ENCODE results near the gene BLOC1S1. TPM values are rescaled to one million over a fixed set of nuclear protein-coding genes. Genes with fewer than 3 reads are reported as not detected.
A peak's percentile ranks its signal among the peaks of the same experiment; 100 is the strongest.

Gene BLOC1S1
- total RNA-seq, 4 donors from 2014 or later: 72.6 to 332 (median 248) TPM

GRCh38 chr12:55741931-55742680 is 26.3 kb downstream of the BLOC1S1 start:
- DNase-seq: no peak
- H3K36me3 ChIP-seq: no peaks in the 10 kb centered on the region
- no peaks in the 10 kb centered on the region for H3K9me3 ChIP-seq
- H3K4me3 ChIP-seq: peak overlapping the region in 2 of 4 donors; percentile 75 to 80
- peaks cover 0 to 39% (median 18%) of the 10 kb centered on the region in 4 donors for H3K4me1 ChIP-seq
- TF ChIP-seq, protein P1, sequence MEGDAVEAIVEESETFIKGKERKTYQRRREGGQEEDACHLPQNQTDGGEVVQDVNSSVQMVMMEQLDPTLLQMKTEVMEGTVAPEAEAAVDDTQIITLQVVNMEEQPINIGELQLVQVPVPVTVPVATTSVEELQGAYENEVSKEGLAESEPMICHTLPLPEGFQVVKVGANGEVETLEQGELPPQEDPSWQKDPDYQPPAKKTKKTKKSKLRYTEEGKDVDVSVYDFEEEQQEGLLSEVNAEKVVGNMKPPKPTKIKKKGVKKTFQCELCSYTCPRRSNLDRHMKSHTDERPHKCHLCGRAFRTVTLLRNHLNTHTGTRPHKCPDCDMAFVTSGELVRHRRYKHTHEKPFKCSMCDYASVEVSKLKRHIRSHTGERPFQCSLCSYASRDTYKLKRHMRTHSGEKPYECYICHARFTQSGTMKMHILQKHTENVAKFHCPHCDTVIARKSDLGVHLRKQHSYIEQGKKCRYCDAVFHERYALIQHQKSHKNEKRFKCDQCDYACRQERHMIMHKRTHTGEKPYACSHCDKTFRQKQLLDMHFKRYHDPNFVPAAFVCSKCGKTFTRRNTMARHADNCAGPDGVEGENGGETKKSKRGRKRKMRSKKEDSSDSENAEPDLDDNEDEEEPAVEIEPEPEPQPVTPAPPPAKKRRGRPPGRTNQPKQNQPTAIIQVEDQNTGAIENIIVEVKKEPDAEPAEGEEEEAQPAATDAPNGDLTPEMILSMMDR (IDR thresholded peaks at IDR 0.05): no peak
- TF ChIP-seq POLR2A (IDR thresholded peaks at IDR 0.05): no peak
- H3K27me3 ChIP-seq: peaks cover 0 to 4% of the 10 kb centered on the region in 2 donors
- peak overlapping the region; percentile 25 to 82 (median 58) for H3K27ac ChIP-seq

- TF ChIP-seq, protein P1 (IDR thresholded peaks at IDR 0.05): no peak
- peak in 1 of 2 donors; percentile 44 for TF ChIP-seq POLR2A (IDR thresholded peaks at IDR 0.05)
- no peaks in the 10 kb centered on the region for H3K9me3 ChIP-seq
- peaks cover 0 to 4% of the 10 kb centered on the region in 2 donors for H3K27me3 ChIP-seq
- peaks cover 0 to 34% (median 13%) of the 10 kb centered on the region in 4 donors for H3K4me1 ChIP-seq
- H3K36me3 ChIP-seq: no peaks in the 10 kb centered on the region
- H3K27ac ChIP-seq: peak within 1 kb of the TSS; percentile 42 to 82 (median 72)
- DNase-seq: peak in 2 of 3 donors; percentile 83 to 91
- H3K4me3 ChIP-seq: peak within 1 kb of the TSS; percentile 60 to 80 (median 68)
Measured at GRCh38 chr12:55742719-55743405, 27.0 kb downstream of the BLOC1S1 start, which contains the start of gene GDF11. Gene GDF11, plus strand, starts transcription at chr12:55743122. Its CDS starts 195 bp downstream, at chr12:55743317.

- peak overlapping the region; percentile 29 to 82 (median 72) for H3K27ac ChIP-seq
- TF ChIP-seq POLR2A (IDR thresholded peaks at IDR 0.05): no peak
- TF ChIP-seq, protein P1 (IDR thresholded peaks at IDR 0.05): peak in 2 of 6 experiments; percentile 4 to 7
- H3K36me3 ChIP-seq: no peaks in the 10 kb centered on the region
- peaks cover 0 to 29% (median 10%) of the 10 kb centered on the region in 4 donors for H3K4me1 ChIP-seq
- H3K27me3 ChIP-seq: peaks cover 0 to 4% of the 10 kb centered on the region in 2 donors
- peak; percentile 55 to 79 (median 71) for DNase-seq
- peak overlapping the region; percentile 60 to 80 (median 68) for H3K4me3 ChIP-seq
- no peaks in the 10 kb centered on the region for H3K9me3 ChIP-seq
Measured at GRCh38 chr12:55743406-55744339, 27.8 kb downstream of the BLOC1S1 start.

DNA sequence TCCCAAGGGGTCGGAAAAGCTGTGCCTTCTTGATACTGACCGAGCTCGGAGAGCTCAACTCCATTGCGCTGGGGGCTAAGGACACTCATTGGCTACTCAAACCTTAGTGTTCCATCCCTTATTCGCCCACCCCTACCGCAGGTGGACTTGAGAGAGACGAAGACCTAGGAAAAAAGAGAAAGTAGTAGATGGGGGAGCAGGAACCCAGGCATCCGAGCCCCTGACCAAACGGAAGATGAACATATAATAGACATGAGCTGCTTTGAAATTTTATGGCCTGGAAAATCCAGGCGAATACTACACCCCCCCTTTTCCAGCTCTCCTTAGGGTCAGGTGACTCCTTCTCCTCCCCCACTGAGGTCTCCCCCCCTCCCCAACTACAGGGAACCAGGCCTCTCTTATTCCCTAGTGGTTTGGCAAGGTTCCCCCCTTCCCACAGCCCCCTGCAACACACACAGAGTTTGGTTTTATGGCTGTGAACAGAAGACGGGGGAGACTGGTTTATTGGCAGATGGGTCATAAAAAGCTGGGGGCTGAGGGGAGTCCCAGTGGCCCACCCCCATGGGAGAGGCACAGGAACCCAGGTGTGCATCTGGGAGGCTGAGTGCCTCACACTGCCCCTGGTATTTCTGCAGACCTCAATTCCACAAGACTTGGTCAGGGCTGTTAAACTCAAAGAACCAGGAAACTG is 28.6 kb downstream of the BLOC1S1 start:
- peak overlapping the region in 2 of 4 donors; percentile 71 to 82 for H3K27ac ChIP-seq
- no peak for DNase-seq
- peaks cover 0 to 4% of the 10 kb centered on the region in 2 donors for H3K27me3 ChIP-seq
- peak overlapping the region; percentile 60 to 80 (median 68) for H3K4me3 ChIP-seq
- TF ChIP-seq, protein P1 (IDR thresholded peaks at IDR 0.05): no peak
- no peak for TF ChIP-seq POLR2A (IDR thresholded peaks at IDR 0.05)
- H3K36me3 ChIP-seq: no peaks in the 10 kb centered on the region
- H3K9me3 ChIP-seq: no peaks in the 10 kb centered on the region
- peaks cover 0 to 29% (median 10%) of the 10 kb centered on the region in 4 donors for H3K4me1 ChIP-seq
